Right cardiac atrium (tissue), 5 donors: ENCODE results near the gene MTFR2. TPM values are rescaled to one million over a fixed set of nuclear protein-coding genes. Genes with fewer than 3 reads are reported as not detected.

Experiments
- ATAC-seq, 2 donors: fragments of 200-7000 bp; cut with Tn5 transposase; one replicate each; pipeline versions ENCODE4 v1.8.0 to v1.9.1; 2020; ENCODE audit warnings: moderate library complexity in 2 of 2, mild to moderate bottlenecking in 1 of 2
- DNase-seq, 3 donors: peaks; one replicate each; pipeline ENCODE4 v3.0.0-alpha.2; 2020
- H3K27ac ChIP-seq: one replicate; pipeline ENCODE4 v1.5.1; 2013; ENCODE audit warnings: mild to moderate bottlenecking, low read length, control low read depth, moderate library complexity
- H3K27me3 ChIP-seq: one replicate; pipeline ENCODE4 v1.6.1; 2013; ENCODE audit not compliant: control insufficient read depth, insufficient read depth
- H3K4me1 ChIP-seq: one replicate; pipeline ENCODE4 v1.6.1; 2013; ENCODE audit warnings: low read length; ENCODE audit not compliant: control insufficient read depth, insufficient read depth
- H3K4me3 ChIP-seq: one replicate; pipeline ENCODE4 v1.5.1; 2013; ENCODE audit warnings: low read length, control low read depth
- H3K9me3 ChIP-seq: one replicate; pipeline ENCODE4 v1.6.1; 2013; ENCODE audit warnings: low read length; ENCODE audit not compliant: control insufficient read depth
- WGBS: extraction: QIAGEN DNeasy Blood & Tissue Kit; methylation state at CpG from one replicate; pipeline ENCODE4 v1.1.7; 2013; 5-methylcytosine and 5-hydroxymethylcytosine counted together
- intact Hi-C, 4 donors: fragments of 100-400 bp; cut with DNase I; formaldehyde crosslinking; loops; one replicate each; pipeline versions ENCODE4 v1.11.0 to v1.14.0; 2022 to 2023
- polyA plus RNA-seq: library from polyadenylated mRNA; stranded (reverse); fragments of 200-250 nt; gene quantifications from one replicate; pipeline ENCODE4 v1.2.3, GENCODE V29; 2013
- total RNA-seq, 4 donors: library from RNA; stranded (reverse); fragmentation: NEBNext Ultra II Directional; extraction: Animal tissue kit (Norgen Biotek cat#: 25700); gene quantifications; one replicate each; pipeline ENCODE4 v1.2.1, GENCODE V29; 2021
- donor health status: healthy with polysubstance abuse.
- donor health status: DM: no; HTN: yes; CAD: no.
- donor health status: DM: no; HTN: no; CAD: no.
- donor health status: DM: no; HTN: yes; CAD: no; lungs with severe emphysema.
- donor health status: DM: yes; HTN: yes; CAD: no.

Gene MTFR2
- total and polyA plus RNA-seq, 5 donors = 0.07 to 1.2 (median 0.71) TPM; not detected in 2

- ATAC-seq = peak; percentile 71 to 85
- intact Hi-C loops = no loop called here
Observed at GRCh38 chr6:136181861-136182260, 68.2 kb downstream of the MTFR2 start.

GRCh38 chr6:136181512-136181833 is 68.6 kb downstream of the MTFR2 start:
- WGBS = 55% methylated on average over 1 of the region's 1 CpG
- peak in 1 of 2 donors; percentile 55 for ATAC-seq
- H3K27ac ChIP-seq = no peak overlapping the region
- H3K27me3 ChIP-seq = no peaks in the 10 kb centered on the region
- intact Hi-C loops = no loop called here
- H3K4me3 ChIP-seq = no peak overlapping the region
- DNase-seq = no peak
- H3K9me3 ChIP-seq = no peaks in the 10 kb centered on the region
- H3K4me1 ChIP-seq = peaks cover 10% of the 10 kb centered on the region

More at GRCh38 chr6:136181861-136182260, 68.2 kb downstream of the MTFR2 start:
- WGBS = 63% methylated on average over 1 of the region's 1 CpG
- Histone ChIP-seq H3K9me3 (no peaks in the 10 kb centered on the region), H3K4me3 (no peak overlapping the region), H3K4me1 (peaks cover 10% of the 10 kb centered on the region), H3K27me3 (no peaks in the 10 kb centered on the region), H3K27ac (peak overlapping the region; percentile 64)
- no peak for DNase-seq

Other genes with a start within 250 kb of the MTFR2 start
- 10 to 100 TPM; 67.2 to 98.8 (median 77.1) TPM for gene BCLAF1, start 39.5 kb upstream of the MTFR2 start, total RNA-seq
- gene BCLAF1, start 39.5 kb upstream of the MTFR2 start, polyA plus RNA-seq = 15.6 TPM